Thymus (tissue), 11 donors: Measurements from ENCODE around the gene EDARADD. TPM values are rescaled to one million over a fixed set of nuclear protein-coding genes. Genes with fewer than 3 reads are reported as not detected.

Experiments
- DNase-seq, 9 donors: peaks; one replicate each; pipeline ENCODE4 v3.0.0-alpha.2; 2013; ENCODE audit warnings: low spot score in 9 of 9, low read depth in 6 of 9, missing footprints in 1 of 9
- H3K27ac ChIP-seq, 2 donors: one replicate each; pipeline ENCODE4 v1.5.1; 2013; ENCODE audit warnings: control low read depth in 1 of 2, low read depth in 1 of 2, low read length in 1 of 2, mild to moderate bottlenecking in 1 of 2, moderate library complexity in 1 of 2
- H3K27me3 ChIP-seq, 2 donors: one replicate each; pipeline ENCODE4 v1.5.1; 2013; ENCODE audit warnings: low read length in 1 of 2; ENCODE audit not compliant: control insufficient read depth in 2 of 2, insufficient read depth in 1 of 2
- H3K36me3 ChIP-seq, 2 donors: one replicate each; pipeline ENCODE4 v1.5.1; 2013; ENCODE audit warnings: low read length in 1 of 2, mild to moderate bottlenecking in 1 of 2, moderate library complexity in 1 of 2; ENCODE audit not compliant: control insufficient read depth in 2 of 2, insufficient read depth in 2 of 2
- H3K4me1 ChIP-seq, 2 donors: one replicate each; pipeline ENCODE4 v1.5.1; 2013; ENCODE audit warnings: low read length in 2 of 2; ENCODE audit not compliant: control insufficient read depth in 2 of 2, insufficient read depth in 2 of 2
- H3K4me3 ChIP-seq, 2 donors: one replicate each; pipeline ENCODE4 v1.5.1; 2013; ENCODE audit warnings: low read length in 2 of 2, control low read depth in 1 of 2, mild to moderate bottlenecking in 1 of 2
- H3K9me3 ChIP-seq, 2 donors: one replicate each; pipeline ENCODE4 v1.5.1; 2013; ENCODE audit warnings: low read length in 1 of 2, mild to moderate bottlenecking in 1 of 2; ENCODE audit not compliant: control insufficient read depth in 2 of 2, insufficient read depth in 1 of 2
- WGBS: extraction: QIAGEN DNeasy Blood & Tissue Kit; methylation state at CpG from one replicate; pipeline ENCODE4 v1.1.7; 2013; 5-methylcytosine and 5-hydroxymethylcytosine counted together
- polyA plus RNA-seq: library from polyadenylated mRNA; stranded (reverse); fragments of 200-250 nt; gene quantifications from one replicate; pipeline ENCODE4 v1.2.3, GENCODE V29; 2013
- total RNA-seq: library from RNA; stranded (reverse); fragments of 120-200 nt; gene quantifications from one replicate; pipeline ENCODE4 v1.2.4, GENCODE V29; 2013
- donor health status: healthy.

EDARADD gene
- total and polyA plus RNA-seq, 2 donors, result 3.3 to 4.2 TPM

DNA sequence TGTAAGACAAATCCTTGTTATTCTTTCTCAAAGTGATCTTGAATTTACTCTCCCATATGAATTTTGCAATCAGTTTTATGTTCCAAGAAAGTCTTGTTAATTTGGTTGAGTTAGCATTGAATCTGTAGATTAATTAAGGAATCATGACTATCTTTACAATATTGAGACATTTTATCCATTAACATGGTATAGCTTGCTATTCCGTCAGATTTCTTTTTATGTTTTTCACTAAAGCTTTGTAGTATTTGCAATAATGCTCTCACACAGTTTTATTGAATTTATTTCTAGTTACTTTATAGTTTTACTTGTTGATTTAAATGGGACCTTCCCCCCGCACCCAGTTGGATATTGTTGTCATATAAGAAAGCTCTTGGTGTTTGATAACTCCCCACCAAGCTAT is 5.8 kb upstream of the EDARADD start:
- Histone ChIP-seq H3K9me3 (no peaks in the 10 kb centered on the region), H3K4me1 (no peaks in the 10 kb centered on the region), H3K27ac (no peak overlapping the region), H3K4me3 (no peak overlapping the region), H3K36me3 (no peaks in the 10 kb centered on the region), H3K27me3 (peaks cover 0 to under 1% of the 10 kb centered on the region in 2 donors)
- WGBS, result 95% methylated on average over 2 of the region's 2 CpGs
- no peak for DNase-seq

DNA sequence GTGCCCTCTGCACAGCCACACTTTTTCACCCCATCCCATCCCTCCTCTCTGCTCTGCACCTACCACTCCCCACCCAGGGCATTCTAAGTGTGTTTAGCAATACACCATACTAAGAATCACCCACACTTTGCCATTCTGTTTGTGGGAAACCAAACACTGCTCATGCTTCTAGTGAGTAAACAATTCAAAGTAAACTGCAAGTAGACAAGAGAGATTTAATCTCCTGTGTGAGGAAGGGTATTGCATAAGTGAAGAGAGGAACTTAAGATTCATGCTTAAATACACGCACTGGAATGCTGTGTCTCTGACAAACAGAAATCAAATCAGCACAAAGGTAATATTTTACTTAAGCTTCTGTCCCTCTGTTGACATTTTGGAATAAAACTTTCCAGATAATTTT is 4.8 kb upstream of the EDARADD start:
- WGBS, result 86% methylated on average over 1 of the region's 1 CpG
- no peak for DNase-seq
- Histone ChIP-seq H3K27me3 (peaks cover 0 to 7% of the 10 kb centered on the region in 2 donors), H3K27ac (no peak overlapping the region), H3K9me3 (no peaks in the 10 kb centered on the region), H3K4me3 (no peak overlapping the region), H3K4me1 (no peaks in the 10 kb centered on the region), H3K36me3 (no peaks in the 10 kb centered on the region)

DNA sequence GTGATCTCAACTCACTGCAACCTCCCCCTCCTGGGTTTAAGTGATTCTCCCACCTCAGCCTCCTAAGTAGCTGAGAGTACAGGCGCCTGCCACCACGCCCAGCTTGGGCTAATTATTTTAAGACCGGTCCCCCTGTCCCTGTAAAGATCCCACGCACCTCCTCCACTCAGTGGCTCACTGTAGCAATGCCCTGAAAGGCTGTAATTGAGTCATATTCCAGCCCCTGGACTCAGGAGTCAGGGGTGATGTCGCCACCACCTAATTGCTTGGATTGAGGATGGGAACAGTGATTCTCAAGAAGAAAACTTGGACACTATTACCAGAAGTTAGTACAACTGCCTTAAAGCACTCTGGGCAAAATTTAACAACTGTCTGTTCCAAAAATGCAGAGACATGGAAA is 3.1 kb upstream of the EDARADD start:
- H3K27ac ChIP-seq, result no peak overlapping the region
- H3K36me3 ChIP-seq, result no peaks in the 10 kb centered on the region
- H3K27me3 ChIP-seq, result peaks cover under 1 to 24% of the 10 kb centered on the region in 2 donors
- no peaks in the 10 kb centered on the region for H3K4me1 ChIP-seq
- no peaks in the 10 kb centered on the region for H3K9me3 ChIP-seq
- no peak overlapping the region for H3K4me3 ChIP-seq
- no peak for DNase-seq
- WGBS, result 97% methylated on average over 5 of the region's 5 CpGs

DNA sequence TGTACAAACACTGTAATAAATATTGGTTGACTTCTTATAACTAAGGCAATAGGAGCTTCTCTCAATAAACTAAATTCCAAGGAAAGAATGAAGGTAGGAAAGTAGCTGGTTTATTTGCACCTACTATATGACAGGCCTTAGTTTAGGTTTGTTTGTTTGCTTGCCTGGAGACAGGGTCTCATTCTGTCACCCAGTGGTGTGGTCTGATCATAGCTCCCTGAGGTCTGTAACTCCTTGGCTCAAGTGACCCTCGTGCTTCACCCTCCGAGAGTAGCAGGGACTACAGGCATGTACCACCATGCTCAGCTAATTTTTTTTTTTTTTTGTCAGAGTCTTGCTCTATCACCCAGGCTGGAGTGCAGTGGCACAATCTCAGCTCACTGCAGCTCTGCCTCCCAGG is 1.9 kb upstream of the EDARADD start:
- DNase-seq, result no peak
- H3K27ac ChIP-seq, result no peak overlapping the region
- H3K36me3 ChIP-seq, result no peaks in the 10 kb centered on the region
- WGBS, result 100% methylated on average over 2 of the region's 2 CpGs
- H3K4me1 ChIP-seq, result no peaks in the 10 kb centered on the region
- H3K9me3 ChIP-seq, result no peaks in the 10 kb centered on the region
- H3K4me3 ChIP-seq, result no peak overlapping the region
- H3K27me3 ChIP-seq, result peaks cover 9 to 36% of the 10 kb centered on the region in 2 donors

DNA sequence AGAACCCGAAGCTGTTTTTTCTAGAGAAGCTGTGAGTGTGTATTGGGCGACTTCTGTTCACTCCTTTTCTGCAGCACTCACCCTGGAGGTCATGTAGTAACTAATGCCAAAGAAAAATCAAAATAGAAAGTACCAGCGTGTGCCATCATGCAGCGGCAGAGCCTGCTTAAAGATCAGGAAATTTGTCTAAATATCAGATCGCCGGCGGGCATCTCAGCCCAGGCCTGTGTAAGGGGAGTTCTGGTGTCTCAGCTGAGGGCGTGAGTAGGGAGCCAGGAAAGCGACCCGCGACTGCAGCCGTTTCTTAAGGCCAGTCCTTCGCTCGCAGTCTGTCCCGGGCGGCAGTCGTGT is 768 bp downstream of the EDARADD start:
- WGBS, result under 1% methylated on average over 17 of the region's 17 CpGs
- Histone ChIP-seq H3K27ac (no peak overlapping the region), H3K4me3 (peak overlapping the region; percentile 47 to 75), H3K36me3 (no peaks in the 10 kb centered on the region), H3K4me1 (no peaks in the 10 kb centered on the region), H3K27me3 (peaks cover 9 to 47% of the 10 kb centered on the region in 2 donors), H3K9me3 (no peaks in the 10 kb centered on the region)
- DNase-seq, result peak in 1 of 9 donors; percentile 10

DNA sequence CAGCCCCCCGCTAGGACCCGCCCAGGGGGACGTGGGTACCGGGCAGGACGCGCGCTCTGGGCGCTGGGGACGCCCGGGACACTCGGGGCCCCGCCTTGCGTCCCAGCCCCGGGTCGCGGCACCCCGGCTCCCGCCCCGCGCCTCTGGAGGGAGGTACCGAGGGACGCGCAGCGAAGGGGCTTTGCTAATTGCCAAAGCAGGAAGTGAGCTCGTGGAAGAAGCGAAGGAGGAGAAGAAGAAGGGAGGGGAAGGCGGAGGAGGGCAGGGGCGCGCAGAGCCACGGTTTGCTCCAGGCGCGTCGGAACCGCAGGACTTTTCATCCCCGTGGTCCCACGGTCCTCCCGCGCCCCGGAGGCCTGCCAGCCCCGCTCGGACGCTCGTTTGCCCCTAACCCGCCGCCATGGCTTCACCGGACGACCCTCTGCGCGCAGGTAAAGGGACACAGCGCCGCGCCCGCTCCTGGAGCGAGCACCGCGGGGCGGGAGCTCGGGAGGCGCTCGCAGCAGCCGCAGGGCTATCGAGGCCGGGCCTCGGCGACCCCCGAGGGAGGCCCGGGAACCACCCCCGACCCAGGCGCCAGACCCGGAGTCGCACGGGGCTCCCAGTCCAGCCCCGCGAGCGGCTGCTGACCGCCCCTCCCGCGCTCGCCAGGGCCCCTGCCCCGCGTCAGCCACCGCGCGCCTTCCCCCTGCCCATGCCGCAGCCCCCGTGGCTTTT is 1.3 kb downstream of the EDARADD start:
- under 1% methylated on average over 86 of the region's 86 CpGs for WGBS
- Histone ChIP-seq H3K9me3 (no peaks in the 10 kb centered on the region), H3K4me3 (peak overlapping the region; percentile 47 to 75), H3K4me1 (no peaks in the 10 kb centered on the region), H3K27ac (peak overlapping the region in 1 of 2 donors; percentile 59), H3K36me3 (no peaks in the 10 kb centered on the region), H3K27me3 (peaks cover 9 to 47% of the 10 kb centered on the region in 2 donors)
- peak in 5 of 9 donors; percentile 9 to 56 (median 17) for DNase-seq

DNA sequence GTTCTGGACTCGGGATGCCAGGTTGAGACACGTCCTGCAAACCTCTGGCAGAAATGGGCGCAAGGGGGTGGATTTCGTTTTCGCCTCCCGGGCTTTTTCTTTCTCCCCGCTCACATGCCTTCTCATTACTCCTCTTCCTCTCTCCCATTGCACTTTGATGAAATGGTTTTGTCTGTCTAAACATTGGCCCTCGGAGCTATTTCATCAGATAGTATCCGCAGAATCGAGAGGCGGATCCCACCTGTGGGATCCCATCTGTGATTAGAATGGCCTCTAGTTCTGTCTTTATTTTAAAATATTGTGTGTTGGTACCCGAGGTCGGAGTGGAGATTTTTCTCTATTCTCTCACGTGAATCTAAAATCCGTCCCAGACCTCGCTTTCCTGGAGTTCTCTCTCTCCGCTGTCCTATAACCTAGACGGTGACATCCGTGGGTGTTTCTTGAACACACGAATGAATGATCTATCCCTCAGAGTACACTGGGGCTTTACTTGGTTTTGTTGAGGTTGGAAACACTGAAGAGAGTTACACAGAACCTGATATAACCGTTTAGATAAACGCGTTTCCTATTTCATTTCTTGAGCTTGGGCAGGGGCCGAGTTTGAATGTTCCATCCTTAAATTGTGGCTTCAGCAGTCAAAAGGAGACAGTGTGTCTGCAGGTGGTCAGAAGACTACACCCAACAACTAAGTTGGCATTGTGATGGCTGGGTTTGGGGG is 2.0 kb downstream of the EDARADD start:
- no peaks in the 10 kb centered on the region for H3K4me1 ChIP-seq
- no peaks in the 10 kb centered on the region for H3K9me3 ChIP-seq
- no peak overlapping the region for H3K27ac ChIP-seq
- peak overlapping the region; percentile 5 to 75 for H3K4me3 ChIP-seq
- DNase-seq, result no peak
- 26% methylated on average over 24 of the region's 24 CpGs for WGBS
- H3K27me3 ChIP-seq, result peaks cover 9 to 47% of the 10 kb centered on the region in 2 donors
- H3K36me3 ChIP-seq, result no peaks in the 10 kb centered on the region

DNA sequence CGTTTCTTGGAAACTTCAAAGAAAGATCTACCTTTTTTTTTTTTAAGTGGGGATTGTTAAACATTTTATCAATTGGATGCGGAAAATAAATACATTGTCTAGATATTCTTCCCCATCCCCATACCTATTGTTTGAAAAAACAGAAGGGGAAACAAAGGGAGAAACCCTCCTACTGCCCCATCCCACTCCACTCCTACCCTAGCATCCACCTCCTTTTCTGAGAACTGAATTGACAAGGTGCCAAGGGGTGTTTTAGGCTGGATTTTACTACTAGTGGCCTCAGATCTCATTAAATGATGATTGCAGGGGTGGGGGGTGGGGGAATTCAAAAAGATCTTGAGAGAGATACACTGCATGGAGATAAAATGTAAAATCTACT is 2.6 kb downstream of the EDARADD start:
- no peak overlapping the region for H3K4me3 ChIP-seq
- H3K27ac ChIP-seq, result no peak overlapping the region
- peaks cover 9 to 47% of the 10 kb centered on the region in 2 donors for H3K27me3 ChIP-seq
- 94% methylated on average over 2 of the region's 2 CpGs for WGBS
- no peaks in the 10 kb centered on the region for H3K36me3 ChIP-seq
- H3K4me1 ChIP-seq, result no peaks in the 10 kb centered on the region
- no peaks in the 10 kb centered on the region for H3K9me3 ChIP-seq
- DNase-seq, result no peak

DNA sequence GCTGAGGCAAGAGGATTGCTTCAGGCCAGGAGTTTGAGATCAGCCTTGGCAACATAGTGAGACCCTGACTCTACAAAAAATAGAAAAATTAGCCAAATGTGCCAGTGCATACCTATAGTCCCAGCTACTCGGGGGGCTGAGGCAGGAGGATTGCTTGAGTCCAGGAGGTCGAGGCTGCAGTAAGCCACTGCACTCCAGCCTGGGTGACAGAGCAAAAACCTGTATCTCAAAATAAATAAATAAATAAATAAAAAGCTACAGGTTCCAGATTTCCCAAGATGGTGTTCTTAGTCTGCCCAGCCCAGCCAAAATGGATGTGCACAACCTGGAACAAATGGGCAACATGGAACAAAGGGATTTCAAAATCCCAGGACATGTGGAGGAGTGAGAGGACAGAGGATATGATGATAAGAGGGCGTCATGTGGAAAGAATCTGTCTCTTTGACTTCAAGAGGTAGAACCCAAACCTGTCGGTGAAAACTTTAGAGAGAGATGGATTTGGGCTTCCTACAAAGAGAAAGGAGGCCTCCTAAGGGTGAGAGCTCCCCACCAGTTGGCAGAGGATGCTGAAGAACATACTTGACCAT is 3.2 kb downstream of the EDARADD start:
- no peaks in the 10 kb centered on the region for H3K4me1 ChIP-seq
- no peaks in the 10 kb centered on the region for H3K9me3 ChIP-seq
- H3K27ac ChIP-seq, result no peak overlapping the region
- DNase-seq, result no peak
- 95% methylated on average over 4 of the region's 4 CpGs for WGBS
- H3K4me3 ChIP-seq, result no peak overlapping the region
- H3K36me3 ChIP-seq, result no peaks in the 10 kb centered on the region
- H3K27me3 ChIP-seq, result peaks cover 9 to 47% of the 10 kb centered on the region in 2 donors
